ENCODE measurements around the gene CDC45.

Gene CDC45

DNA sequence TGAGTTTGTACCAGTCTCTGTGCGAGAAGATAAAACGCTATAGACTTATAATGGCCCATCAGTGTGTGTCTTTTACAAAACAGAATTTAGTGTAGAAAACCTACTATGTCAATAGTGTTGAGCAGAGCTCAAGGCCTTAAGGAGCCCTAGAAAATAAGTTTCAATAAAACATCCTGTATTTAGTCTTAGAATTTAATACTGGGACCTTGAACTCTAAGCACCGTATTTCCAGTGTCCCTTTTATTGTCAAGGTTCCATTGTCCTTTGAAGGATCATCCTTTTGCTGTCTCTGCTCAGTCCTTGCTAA lies 16.6 kb downstream of the CDC45 start:
- DNase-seq: no peak

DNA sequence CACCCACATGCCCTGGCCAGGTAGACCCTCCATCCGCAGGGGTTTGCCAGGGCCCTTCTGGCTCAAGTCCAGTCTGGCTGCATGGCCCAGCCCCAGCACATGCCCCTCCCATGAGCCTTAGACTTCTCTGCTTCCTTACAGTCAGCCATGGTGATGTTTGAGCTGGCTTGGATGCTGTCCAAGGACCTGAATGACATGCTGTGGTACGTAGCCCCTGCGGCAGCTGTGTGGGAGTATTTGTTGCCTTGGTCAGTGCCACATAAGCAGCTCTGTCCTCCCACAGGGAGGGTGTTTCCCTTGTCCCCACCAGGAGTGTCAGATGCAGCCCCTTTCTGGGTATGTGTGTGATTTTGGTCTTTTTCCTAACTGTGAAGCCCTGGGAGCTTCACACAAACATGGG lies 17.5 kb downstream of the CDC45 start:
- no peak for DNase-seq

DNA sequence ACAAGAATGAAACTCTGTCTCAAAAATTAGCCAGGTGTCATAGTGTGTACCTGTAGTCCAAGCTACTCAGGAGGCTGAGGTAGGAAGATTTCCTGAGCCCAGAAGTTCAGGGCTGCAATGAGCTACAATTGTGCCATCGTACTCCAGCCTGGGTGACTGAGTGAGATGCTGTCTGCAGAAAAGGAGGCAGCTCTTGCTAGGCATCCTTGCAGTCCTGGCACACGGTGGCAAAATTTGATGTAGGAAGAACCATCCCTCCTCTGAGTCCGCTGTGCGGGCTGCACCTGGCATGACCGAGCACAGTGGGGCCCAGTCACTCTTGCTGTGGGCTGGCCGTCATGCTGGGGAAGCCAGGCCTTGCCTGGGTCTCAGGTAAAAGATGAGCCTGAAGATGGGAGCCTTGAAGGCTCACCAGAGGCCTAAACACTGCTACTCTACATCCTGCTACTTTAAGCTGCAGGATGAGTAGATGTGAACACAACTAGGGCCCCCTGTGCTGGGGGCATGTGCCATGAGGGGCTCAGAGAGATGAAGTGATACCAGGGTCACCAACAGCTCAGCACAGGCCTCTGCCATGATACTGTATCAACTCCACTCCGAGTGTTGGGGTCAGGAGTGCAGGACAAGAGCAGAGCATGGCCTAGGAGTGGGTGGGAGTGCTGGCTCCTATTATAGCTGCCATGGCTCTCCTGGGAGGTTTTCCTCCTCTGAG lies 18.6 kb downstream of the CDC45 start:
- no peak for DNase-seq

DNA sequence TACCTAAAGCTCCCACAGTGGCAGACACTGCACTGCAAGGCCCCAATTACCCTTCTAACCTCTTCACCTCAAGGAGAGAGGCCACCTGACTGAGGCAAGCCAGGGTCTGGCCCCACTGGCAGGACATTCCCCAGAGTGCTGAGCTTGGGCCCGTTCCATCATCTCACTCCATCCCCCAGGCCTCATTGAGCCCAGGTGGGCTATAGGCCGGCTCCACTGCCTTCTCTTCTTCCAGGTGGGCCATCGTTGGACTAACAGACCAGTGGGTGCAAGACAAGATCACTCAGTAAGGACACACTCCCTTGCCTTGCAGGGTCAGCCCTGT lies 19.1 kb downstream of the CDC45 start:
- no peak for DNase-seq

DNA sequence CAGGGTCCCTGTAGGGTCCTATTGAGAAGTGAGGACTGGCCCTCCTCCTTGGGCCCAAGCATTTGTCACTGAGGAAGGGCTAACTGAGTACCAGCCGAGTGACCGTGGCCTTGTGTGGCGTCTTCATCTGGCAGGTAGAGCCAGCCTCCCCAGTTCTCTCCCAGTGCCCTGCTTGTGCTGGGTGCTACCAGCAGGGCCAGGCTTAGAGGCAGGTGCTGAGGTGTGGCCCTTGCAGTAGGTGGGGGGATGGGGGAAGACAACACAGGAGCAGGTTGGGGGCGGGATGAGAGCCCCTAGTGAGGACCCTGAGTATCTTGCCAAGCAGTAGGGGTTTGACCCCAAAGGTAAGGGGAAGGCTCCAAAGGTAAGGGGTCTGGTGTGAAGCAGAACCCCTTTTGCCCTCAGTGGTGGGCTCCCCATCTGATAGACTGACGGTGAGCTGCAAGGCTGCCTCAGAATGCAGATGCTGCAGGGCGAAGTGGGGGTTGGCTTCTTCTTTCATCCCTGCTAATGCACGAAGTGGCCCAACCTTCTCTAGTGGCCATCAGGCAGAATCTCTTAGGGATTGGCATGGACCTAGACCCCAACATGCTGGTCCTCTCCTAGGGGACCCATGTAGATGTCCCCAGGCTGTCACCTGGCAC lies 19.6 kb downstream of the CDC45 start:
- DNase-seq: no peak

DNA sequence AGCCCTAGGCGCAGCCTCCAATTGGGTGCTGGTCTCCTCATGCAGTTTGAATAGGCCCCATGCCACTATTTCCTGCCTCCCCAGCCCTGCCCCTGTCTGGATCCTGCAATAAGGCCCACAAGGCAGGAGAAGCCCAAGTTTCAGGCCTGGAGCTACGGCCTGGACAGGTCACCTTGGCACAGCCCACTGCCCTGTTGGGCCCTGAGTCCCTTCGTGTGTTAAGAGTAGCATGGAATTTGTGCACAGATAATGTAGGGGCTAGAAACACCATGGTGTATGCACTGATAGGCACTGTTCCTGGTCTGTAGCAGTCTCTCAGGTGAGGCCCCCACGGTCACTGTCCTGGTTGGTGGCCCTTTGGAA lies 20.1 kb downstream of the CDC45 start:
- no peak for DNase-seq

DNA sequence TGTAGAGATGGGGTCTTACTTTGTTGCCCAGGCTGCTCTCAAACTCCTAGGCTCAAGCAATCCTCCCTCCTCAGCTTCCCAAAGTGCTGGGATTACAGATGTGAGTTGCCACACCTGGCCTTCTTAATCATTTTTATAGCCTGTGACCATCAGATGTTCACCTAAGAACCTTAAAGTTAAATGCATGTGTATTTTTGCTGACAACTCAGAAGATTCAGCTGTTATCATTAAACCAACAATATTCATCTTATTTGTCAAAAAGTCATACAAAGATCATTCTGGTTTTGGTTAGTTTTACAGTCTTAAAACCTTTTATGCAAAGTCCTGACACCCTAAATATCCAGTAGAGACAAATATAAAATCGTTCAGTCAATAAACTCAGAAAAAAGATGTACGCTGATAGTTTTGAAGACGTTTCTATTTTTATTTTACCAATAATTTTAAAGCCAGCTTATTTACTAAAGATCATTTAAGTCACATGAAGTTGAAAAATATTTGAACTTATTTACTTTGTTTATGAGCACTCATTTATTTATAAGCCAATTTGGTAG lies 22.3 kb downstream of the CDC45 start:
- no peak for DNase-seq

DNA sequence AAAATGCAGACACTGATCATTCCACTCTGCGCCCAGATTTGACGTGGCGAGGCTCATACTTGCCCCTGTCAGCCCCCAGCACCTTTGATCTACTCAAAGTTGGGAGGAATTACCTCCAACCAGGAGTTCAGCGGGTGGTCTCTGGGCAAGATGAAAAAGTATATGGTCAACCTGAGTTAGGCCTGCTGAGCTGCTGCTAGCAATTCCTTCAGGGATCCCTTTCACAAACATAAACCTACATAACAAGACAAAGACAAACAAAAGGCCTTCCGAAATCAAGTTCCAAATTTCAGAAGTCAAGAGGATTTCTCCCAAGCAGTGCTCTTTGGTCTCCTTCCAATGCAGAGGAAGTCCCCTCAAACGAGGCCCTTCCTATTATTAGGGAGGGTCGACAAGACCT lies 23.6 kb downstream of the CDC45 start:
- DNase-seq: no peak

DNA sequence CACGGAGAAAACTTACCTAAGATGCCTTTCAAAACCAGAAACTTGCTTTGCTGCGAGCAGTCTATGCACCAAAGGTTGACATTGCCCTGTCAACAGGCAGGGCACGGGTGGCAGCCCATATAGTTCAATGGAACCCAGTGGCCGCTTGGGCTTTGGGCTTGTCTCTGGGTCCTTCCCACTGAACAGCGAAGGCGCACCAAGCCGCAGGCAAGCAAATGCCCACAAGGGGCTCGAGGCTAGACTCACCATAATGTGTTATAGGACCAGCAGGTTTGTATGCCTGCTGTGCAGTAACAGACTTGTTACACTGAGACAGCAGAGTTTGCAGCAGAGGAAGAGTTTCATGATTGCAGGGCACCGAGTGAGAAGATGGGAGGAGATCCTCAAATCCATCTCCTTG lies 24.1 kb downstream of the CDC45 start:
- DNase-seq: no peak

DNA sequence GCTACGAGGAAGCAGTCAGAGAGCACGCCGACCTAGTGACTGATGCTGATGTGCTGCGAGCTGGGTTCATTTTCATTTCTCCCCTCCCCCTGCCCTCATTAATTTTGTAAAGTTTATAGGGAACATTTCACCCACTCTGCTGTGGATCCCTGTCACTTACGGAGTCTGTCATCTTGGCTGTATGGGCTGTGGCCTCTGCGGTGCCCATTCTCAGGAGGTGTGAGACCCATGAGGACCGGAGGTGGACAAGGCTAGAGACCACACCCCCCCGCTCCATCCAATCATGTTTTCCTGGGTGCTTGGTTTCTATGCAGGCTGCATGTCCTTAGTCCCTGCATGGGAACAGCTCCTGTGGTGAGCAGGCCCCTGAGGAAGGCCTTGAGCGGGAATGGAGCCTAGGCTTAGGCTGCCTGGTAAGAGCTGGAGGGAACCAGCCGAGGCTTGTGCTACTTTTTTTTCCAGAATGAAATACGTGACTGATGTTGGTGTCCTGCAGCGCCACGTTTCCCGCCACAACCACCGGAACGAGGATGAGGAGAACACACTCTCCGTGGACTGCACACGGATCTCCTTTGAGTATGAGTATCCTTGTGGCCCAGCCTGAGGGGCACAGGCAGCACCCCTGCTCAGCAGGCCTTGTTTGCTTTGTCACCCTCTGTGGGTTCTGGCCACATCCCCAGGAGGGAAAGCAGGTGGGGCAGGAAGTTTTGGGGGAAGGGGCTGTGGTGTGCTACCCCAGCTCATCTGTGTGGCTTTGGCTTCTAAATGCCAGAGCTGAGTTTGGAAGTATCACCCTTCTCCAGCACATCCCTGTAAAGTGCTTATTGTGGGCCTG lies 25.4 kb downstream of the CDC45 start:
- no peak for DNase-seq

DNA sequence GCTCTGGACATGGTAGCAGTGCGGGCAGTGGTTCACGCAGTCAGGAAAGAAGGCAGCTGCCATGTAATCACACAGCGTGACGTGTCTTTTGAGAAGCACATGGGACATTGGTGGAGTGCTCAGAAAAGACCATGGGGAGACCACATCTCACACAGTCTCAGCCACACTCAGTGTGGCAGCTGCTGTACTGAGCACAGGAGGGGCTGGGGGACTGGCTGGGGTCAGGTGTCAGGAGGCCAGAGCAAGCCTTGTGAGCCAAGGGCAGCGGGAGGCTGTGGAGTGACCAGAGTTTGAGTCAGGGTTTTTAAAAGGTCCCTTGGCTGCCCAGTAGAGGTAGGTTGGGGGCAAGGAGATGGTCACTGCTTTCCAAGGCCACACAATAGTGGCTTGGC lies 26.0 kb downstream of the CDC45 start:
- DNase-seq: no peak

DNA sequence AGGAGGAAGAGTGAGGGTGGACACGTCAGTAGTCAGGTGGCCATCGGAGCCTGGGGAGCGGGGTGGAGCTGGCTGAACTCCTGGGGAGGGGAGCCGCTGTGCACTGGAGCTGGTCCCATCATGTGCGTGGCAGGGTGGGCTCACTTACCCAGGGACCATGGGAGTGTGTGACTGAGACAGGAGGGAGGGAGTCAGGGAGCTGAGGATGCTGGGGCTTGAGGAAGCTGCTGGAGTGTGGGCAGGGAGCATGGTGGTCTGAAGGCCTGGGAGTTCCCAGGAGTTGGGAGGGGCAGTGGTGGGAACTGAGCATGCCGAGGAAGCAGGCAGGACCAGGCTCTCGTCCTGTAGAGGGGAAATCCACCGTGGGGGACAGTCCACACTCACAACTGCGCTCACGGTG lies 26.5 kb downstream of the CDC45 start:
- DNase-seq: no peak

DNA sequence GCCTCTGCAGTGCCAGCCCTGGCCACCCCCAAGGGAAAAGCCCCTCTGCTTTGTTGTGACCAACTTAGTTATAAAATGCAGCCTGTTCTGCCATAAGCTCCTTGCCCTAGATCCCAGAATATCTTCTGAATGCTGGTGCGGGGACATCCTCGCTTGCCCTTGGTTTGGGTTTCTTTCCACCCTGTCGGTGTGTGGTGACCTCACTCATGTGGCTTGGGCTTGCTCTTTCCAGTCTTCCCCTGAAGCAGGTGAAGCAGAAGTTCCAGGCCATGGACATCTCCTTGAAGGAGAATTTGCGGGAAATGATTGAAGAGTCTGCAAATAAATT lies 27.8 kb downstream of the CDC45 start:
- no peak for DNase-seq

DNA sequence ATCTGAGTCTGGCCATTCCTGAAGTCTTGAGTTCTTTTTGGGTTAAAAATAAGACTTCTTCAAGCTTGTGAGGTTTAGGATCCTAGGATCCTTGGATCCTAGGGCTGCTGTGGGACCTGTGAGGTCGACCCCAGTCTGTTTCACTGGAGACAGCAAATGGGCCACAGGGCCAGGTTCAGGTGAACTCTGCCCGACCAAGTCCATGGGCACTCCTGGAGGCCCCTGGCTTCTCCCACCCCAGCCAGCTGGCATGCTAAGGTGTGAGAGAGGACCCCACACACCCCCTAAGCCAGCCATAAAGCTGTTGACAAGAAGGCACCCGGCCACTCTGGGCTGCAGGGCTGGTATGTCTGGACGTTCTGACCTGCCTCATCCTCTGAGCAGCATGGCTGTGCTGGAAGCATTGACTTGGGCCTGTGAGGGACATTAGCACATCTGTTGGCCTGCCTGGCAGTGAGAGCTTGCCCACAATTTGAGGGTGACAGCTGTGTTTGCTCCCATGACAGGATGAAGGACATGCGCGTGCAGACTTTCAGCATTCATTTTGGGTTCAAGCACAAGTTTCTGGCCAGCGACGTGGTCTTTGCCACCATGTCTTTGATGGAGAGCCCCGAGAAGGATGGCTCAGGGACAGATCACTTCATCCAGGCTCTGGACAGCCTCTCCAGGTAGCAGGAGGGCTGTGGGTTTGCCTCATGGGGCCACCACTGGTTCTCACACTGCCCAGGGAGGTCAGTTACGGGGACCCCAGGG lies 28.5 kb downstream of the CDC45 start:
- DNase-seq: no peak

DNA sequence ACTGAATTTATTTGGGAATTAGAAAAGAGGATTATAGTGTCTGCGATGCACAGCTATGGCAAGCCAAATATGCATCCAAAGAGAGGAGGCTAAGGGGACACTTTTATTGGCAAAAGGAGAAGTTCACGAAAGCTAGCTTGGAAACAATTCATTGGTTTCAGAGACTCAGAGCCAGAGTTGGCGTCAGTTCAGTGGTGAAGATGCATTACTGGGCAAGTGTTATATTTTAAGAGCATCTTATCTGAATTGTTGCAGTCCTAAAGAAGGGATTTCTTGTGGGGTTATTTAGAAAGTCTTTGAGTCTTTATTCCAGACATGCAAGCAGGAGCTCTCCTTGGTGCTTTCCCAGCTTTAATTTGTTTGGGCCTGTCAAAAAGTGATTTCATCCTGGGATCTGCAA lies 29.5 kb downstream of the CDC45 start:
- no peak for DNase-seq

DNA sequence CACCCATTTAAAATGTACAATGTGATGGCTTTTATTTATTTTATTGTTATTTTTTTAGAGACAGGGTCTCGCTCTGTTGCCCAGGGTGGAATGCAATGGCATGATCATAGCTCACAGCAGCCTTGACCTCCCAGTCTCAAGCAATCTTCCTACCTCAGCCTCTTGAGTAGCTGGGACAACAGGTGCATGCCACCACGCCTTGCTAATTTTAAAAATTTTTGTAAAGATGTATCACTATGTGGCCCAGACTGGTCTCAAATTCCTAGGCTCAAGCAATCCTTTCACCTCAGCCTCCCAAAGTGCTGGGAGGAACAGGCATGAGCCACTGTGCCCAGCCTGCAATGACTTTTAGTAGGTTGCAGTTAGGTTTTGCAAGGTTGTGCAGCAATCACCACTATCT lies 30.2 kb downstream of the CDC45 start:
- no peak for DNase-seq

DNA sequence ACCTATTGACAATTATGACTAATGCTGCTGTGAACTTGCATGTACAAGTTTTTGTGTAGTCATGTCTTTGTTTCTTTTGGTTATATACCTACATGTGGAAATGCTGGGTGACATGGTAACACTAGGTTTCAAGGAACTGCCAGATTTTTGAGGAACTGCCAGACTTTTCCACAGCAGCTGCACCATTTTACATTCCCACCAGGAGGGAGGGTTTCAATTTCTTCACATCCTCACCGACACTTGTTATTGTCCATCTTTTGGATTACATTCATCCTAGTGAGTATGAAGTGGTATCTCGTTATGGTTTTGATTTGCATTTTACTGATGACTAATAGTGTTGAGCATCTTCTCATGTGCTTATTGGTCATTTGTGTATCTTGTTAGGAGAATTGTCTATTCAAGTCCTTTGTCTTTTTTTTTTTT lies 31.2 kb downstream of the CDC45 start:
- no peak for DNase-seq

DNA sequence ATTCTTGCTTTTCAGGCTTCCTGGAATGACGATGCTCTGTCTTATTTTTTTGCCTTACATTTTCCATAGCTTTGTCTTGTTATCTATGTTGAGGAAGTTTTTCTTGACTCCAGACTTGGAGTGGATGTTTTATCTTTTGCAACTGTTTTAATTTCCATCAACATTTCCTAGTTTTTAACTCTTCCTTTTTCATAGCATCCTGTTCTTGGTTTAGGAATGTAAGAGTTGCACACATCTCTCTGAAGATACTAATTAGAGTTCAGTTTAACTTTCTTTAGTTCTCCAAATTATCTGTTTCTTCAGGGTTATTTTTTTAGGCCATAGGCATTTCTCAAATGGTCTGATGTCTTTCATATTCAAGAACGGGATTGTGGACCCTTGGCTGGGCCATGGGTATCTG lies 34.1 kb downstream of the CDC45 start:
- no peak for DNase-seq

DNA sequence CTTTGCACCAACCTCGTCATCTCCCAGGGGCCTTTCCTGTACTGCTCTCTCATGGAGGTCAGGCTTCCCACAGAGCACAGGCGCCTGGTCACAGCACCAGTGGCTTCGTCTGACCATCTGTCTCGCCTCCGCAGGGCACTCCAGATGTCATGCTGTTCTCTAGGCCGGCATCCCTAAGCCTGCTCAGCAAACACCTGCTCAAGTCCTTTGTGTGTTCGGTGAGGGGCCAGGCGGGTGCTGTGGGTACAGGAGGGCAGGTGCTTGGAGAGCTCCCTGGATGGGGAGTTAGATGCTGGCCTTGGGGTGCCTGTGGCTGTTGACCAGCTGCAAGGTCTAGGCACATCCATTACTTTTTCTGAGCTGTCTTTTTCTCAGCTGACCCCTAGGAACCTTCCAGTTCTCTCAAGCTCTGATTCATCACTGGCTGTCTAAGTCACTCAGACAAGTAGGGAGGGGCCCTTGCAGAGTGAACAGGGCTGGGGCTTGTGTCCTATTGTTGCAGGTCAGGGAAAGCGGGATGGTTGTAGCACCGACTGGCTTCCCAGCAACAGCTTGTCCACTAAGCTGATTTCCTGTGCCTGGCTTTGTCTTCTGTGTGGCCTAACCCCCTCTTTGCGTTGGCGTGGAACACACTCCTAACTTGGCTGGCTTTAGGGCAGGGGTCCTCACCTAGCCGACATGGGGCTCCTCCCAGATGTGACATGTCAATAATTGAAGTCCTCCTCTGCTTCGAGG lies 35.3 kb downstream of the CDC45 start:
- DNase-seq: no peak

DNA sequence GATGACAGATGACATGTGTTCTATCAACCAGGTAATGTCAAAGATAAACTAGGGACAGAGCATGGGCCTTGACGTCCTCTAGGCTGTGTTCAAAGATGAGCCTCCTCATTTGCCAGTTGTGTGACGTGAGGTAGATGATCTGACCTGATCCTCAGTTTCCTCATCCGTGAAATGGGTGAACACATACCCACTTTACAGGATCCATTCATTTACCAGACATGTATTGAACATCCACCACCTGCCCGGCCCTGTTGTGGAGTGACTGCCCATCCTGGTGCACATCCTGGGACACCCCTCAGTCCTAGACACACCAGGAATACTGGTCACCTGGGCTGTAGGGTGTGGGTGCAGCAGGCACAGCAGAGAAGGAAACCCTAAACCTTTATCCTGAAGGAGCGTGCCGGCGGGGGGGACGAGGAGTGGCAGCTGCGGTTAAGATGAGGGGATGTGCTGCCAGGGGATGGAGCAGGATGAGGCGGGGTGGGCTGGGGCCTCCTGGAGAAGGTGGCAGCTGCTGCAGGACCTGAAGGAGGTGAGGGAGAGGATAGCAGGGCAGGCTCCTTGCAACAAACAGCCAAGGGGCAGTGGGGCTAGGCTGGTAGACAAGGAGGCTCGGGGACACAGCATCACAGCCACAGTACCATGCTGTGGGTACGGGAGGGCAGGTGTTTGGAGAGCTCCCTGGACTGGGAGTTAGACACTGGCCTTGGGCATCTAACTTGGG lies 36.1 kb downstream of the CDC45 start:
- no peak for DNase-seq

DNA sequence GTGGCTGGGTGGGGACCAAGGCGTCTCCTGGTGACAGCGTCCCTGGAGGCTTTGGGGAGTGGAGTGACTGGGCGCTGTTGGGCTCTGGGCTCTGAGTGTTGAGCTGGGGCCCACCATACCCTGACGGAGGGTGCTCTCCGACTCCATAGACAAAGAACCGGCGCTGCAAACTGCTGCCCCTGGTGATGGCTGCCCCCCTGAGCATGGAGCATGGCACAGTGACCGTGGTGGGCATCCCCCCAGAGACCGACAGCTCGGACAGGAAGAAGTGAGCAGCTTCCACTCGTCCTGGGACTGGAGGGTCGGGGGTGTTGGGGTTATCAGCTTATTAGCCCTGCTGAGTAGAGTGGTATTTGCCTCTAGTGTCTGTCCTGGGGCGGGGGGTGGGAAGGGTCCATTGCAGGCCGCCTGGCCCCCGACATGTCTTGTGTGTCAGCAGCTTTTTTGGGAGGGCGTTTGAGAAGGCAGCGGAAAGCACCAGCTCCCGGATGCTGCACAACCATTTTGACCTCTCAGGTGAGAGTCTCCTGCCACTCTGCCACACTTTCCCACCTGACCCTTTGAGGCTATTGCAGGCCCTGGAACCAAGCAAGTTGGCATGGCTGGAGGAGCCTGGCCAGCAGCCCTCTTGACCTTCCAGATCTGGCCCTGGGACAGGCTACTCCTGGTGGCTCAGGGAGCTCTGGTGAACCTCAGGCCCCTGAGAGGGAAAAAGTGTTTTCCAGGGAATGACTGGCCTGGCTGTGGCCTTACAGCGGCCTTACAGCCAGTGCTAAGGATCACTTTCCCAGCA lies 36.9 kb downstream of the CDC45 start:
- DNase-seq: no peak

DNA sequence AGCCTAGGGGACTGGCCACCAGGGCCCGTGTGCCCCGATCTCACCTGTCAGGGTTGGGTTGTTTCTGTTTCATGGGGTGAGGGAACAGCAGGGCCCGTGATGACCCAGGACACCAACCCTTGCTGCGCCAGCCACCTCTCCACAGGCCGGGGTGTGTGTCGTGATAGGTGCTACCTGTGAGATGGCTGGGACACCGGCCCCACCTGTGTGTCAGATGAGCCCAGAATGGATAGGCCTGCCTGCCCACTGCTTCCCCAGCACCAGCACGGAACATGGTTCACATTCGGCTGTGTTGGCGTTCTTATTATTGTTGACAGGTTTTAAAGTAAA lies 37.4 kb downstream of the CDC45 start:
- DNase-seq: no peak

All from inflammatory macrophage treated with lipopolysaccharide for 1 hour (primary cell).